HepG2 (cell line): ENCODE measurements around the gene CISD1. TPM values are rescaled to one million over a fixed set of nuclear protein-coding genes. Genes with fewer than 3 reads are reported as not detected.

Source experiments
- ELF3 ChIP-seq: IDR thresholded peaks from 2 replicates; pipeline ENCODE4 v1.6.1; 2016; ENCODE audit warnings: missing genetic modification reagents, missing compliant biosample characterization
- ERF ChIP-seq: IDR thresholded peaks from 2 replicates; pipeline ENCODE4 v1.6.1; 2018; ENCODE audit warnings: missing biosample characterization, missing genetic modification reagents
- MXD4 ChIP-seq: IDR thresholded peaks from 2 replicates; pipeline ENCODE4 v1.6.1; 2016; ENCODE audit warnings: mild to moderate bottlenecking, missing biosample characterization, missing genetic modification reagents
- NFATC3 ChIP-seq: sonication (generic); formaldehyde crosslinking; IDR thresholded peaks from 2 replicates; pipeline ENCODE4 v1.5.1; 2020; ENCODE audit warnings: mild to moderate bottlenecking, missing genetic modification reagents
- NFIC ChIP-seq: IDR thresholded peaks from 2 replicates; pipeline ENCODE4 v1.6.1; 2012; ENCODE audit warnings: mild to moderate bottlenecking, low read length, inconsistent platforms
- PCBP2 ChIP-seq: fragments of 200-400 bp; formaldehyde crosslinking; optimal IDR thresholded peaks from 2 replicates; pipeline ENCODE3; 2018; ENCODE audit warnings: low read length, low read depth; ENCODE audit not compliant: poor library complexity, severe bottlenecking
- RELA ChIP-seq: sonication (generic); formaldehyde crosslinking; IDR thresholded peaks from 2 replicates; pipeline ENCODE4 v1.4.0; 2020; ENCODE audit warnings: missing genetic modification reagents
- REPIN1 ChIP-seq: sonication (generic); formaldehyde crosslinking; IDR thresholded peaks from 2 replicates; pipeline ENCODE4 v1.8.0; 2022; ENCODE audit warnings: missing genetic modification reagents, low read depth, mild to moderate bottlenecking, borderline replicate concordance
- RXRA ChIP-seq: sonication (generic); formaldehyde crosslinking; IDR thresholded peaks from 2 replicates; pipeline ENCODE4 v1.5.1; 2020; ENCODE audit warnings: missing genetic modification reagents
- SMAD3 ChIP-seq: sonication (generic); formaldehyde crosslinking; IDR thresholded peaks from 2 replicates; pipeline ENCODE4 v1.4.0; 2020; ENCODE audit warnings: missing genetic modification reagents
- XRCC5 ChIP-seq: fragments of 200-400 bp; formaldehyde crosslinking; optimal IDR thresholded peaks from 2 replicates; pipeline ENCODE3; 2017; ENCODE audit warnings: mild to moderate bottlenecking, low read length
- ZBTB42 ChIP-seq: sonication (generic); formaldehyde crosslinking; IDR thresholded peaks from 2 replicates; pipeline ENCODE4 v1.5.0; 2020; ENCODE audit warnings: mild to moderate bottlenecking, missing genetic modification reagents
- ZNF563 ChIP-seq: sonication (generic); formaldehyde crosslinking; IDR thresholded peaks from 2 replicates; pipeline ENCODE4 v1.8.0; 2022; ENCODE audit warnings: mild to moderate bottlenecking, moderate library complexity, missing genetic modification reagents
- ZNF737 ChIP-seq: sonication (generic); formaldehyde crosslinking; IDR thresholded peaks from 2 replicates; pipeline ENCODE4 v1.5.0; 2020; ENCODE audit warnings: missing genetic modification reagents, mild to moderate bottlenecking, borderline replicate concordance
- ZNF768 ChIP-seq: sonication (generic); formaldehyde crosslinking; IDR thresholded peaks from 2 replicates; pipeline ENCODE4 v1.4.0; 2020; ENCODE audit warnings: missing genetic modification reagents
- polyA plus RNA-seq, 8 experiments: library from polyadenylated mRNA; depleted of rRNA in 3 of 8; stranded (reverse) in 7 of 8; unstranded in 1 of 8; fragments of >200 nt; fragmentation: Illumina TruSeq in 4 of 8; extraction: Trizol in 4 of 8; gene quantifications; 2 replicates each; pipeline versions ENCODE4 v1.2.1 to v1.2.3, GENCODE V29; 2011 to 2016; ENCODE audit warnings: low read depth in 4 of 8, missing spikeins in 1 of 8, mixed read lengths in 1 of 8; ENCODE audit not compliant: insufficient read depth in 1 of 8
- total RNA-seq, 5 experiments: library from RNA; depleted of rRNA; stranded (reverse); fragments of >200 nt; fragmentation: Illumina TruSeq; extraction: Trizol; gene quantifications; 2 replicates each; pipeline ENCODE4 v1.2.3, GENCODE V29; 2016; ENCODE audit warnings: low read depth in 1 of 5
- TF ChIP-seq, protein P1 (sequence below): IDR thresholded peaks from 2 replicates; pipeline ENCODE4 v1.6.1; 2012; ENCODE audit warnings: low read length, improper control_type of control experiment
- TF ChIP-seq, protein P2 (sequence below): sonication (generic); formaldehyde crosslinking; IDR thresholded peaks from 2 replicates; pipeline ENCODE4 v1.4.0; 2020; ENCODE audit warnings: mild to moderate bottlenecking, missing genetic modification reagents
- TF ChIP-seq, protein P3 (sequence below): IDR thresholded peaks from 2 replicates; pipeline ENCODE4 v1.6.1; 2012; ENCODE audit warnings: inconsistent platforms
- TF ChIP-seq, protein P4 (sequence below): sonication (generic); formaldehyde crosslinking; IDR thresholded peaks from 2 replicates; pipeline ENCODE4 v1.4.0; 2020; ENCODE audit warnings: mild to moderate bottlenecking, missing genetic modification reagents, borderline replicate concordance
- TF ChIP-seq, protein P5 (sequence below): sonication (generic); formaldehyde crosslinking; conservative IDR thresholded peaks from 2 replicates; pipeline ENCODE4 v1.8.0; 2022; ENCODE audit warnings: low read depth, missing genetic modification reagents
- TF ChIP-seq, protein P6 (sequence below): sonication (generic); formaldehyde crosslinking; IDR thresholded peaks from 2 replicates; pipeline ENCODE4 v1.8.0; 2022; ENCODE audit warnings: mild to moderate bottlenecking, missing genetic modification reagents, borderline replicate concordance

CISD1 gene
- total and polyA plus RNA-seq, 2 of the 13 experiments (the other 11 are each of a cell fraction or from before 2014, with no cell fraction given) = 63.4 to 78.9 TPM

DNA sequence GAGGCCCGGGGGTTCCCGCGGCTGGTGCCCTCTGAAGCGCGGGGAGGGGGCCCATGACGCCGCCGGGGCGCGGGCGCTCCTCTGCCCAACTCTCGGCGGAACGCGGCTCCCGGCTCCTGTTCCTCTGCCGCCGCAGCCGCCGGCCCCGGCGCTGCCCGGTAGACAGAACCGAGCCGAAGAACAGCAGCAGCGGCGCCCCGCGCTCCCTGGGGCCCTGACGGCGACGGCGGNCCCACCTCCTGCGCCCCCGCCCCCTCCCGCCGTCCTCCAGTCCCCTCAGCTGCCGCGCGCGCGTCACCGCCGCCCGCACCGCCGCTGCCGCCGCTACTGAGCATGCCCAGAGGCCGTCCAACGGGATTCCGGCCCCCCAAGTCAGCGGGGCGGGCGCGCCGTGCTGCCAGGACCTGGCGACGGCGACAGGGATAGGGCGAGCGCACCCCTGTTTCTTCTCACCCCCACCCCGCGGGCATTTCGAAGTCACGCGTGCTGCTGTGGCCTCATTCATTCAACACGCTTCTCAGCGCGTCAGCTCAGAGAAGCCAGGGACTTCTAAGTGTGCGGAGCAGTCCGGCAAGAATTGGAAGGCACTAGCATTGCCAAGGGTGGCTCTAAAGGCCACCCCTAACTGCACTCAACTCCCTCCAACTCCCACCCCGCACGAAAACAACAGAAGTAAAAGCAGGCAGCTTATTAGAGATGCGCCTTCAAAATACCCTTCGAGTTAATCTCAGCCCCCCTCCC is 1.1 kb upstream of the CISD1 start, which contains the start of gene IPMK (continued):
- TF ChIP-seq MXD4 (CRISPR knock-in tag) = peak; percentile 43; the same call in 1 of the 2 replicates
- TF ChIP-seq, protein P1, sequence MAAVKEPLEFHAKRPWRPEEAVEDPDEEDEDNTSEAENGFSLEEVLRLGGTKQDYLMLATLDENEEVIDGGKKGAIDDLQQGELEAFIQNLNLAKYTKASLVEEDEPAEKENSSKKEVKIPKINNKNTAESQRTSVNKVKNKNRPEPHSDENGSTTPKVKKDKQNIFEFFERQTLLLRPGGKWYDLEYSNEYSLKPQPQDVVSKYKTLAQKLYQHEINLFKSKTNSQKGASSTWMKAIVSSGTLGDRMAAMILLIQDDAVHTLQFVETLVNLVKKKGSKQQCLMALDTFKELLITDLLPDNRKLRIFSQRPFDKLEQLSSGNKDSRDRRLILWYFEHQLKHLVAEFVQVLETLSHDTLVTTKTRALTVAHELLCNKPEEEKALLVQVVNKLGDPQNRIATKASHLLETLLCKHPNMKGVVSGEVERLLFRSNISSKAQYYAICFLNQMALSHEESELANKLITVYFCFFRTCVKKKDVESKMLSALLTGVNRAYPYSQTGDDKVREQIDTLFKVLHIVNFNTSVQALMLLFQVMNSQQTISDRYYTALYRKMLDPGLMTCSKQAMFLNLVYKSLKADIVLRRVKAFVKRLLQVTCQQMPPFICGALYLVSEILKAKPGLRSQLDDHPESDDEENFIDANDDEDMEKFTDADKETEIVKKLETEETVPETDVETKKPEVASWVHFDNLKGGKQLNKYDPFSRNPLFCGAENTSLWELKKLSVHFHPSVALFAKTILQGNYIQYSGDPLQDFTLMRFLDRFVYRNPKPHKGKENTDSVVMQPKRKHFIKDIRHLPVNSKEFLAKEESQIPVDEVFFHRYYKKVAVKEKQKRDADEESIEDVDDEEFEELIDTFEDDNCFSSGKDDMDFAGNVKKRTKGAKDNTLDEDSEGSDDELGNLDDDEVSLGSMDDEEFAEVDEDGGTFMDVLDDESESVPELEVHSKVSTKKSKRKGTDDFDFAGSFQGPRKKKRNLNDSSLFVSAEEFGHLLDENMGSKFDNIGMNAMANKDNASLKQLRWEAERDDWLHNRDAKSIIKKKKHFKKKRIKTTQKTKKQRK = no peak
- peak; percentile 58; the same call in 1 of the 2 replicates for TF ChIP-seq ZNF563 (CRISPR knock-in tag)
- TF ChIP-seq, protein P2, sequence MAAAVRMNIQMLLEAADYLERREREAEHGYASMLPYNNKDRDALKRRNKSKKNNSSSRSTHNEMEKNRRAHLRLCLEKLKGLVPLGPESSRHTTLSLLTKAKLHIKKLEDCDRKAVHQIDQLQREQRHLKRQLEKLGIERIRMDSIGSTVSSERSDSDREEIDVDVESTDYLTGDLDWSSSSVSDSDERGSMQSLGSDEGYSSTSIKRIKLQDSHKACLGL (CRISPR knock-in tag) = peak; percentile 72; the same call in 1 of the 2 replicates
- TF ChIP-seq NFATC3 (CRISPR knock-in tag) = no peak
- no peak for TF ChIP-seq RXRA (CRISPR knock-in tag)
- peak; percentile 30; the same call in 1 of the 2 replicates for TF ChIP-seq ERF
- TF ChIP-seq RELA (CRISPR knock-in tag) = no peak
- TF ChIP-seq REPIN1 (CRISPR knock-in tag) = peak; percentile 51; the same call in 1 of the 2 replicates
- no peak for TF ChIP-seq ZNF737 (CRISPR knock-in tag)
- TF ChIP-seq PCBP2 = no peak
- TF ChIP-seq NFIC = no peak
- no peak for TF ChIP-seq XRCC5
- TF ChIP-seq, protein P3, sequence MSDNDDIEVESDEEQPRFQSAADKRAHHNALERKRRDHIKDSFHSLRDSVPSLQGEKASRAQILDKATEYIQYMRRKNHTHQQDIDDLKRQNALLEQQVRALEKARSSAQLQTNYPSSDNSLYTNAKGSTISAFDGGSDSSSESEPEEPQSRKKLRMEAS = peak; percentile 95
- TF ChIP-seq ZNF768 (CRISPR knock-in tag) = peak; percentile 20; the same call in 1 of the 2 replicates
- TF ChIP-seq, protein P4, sequence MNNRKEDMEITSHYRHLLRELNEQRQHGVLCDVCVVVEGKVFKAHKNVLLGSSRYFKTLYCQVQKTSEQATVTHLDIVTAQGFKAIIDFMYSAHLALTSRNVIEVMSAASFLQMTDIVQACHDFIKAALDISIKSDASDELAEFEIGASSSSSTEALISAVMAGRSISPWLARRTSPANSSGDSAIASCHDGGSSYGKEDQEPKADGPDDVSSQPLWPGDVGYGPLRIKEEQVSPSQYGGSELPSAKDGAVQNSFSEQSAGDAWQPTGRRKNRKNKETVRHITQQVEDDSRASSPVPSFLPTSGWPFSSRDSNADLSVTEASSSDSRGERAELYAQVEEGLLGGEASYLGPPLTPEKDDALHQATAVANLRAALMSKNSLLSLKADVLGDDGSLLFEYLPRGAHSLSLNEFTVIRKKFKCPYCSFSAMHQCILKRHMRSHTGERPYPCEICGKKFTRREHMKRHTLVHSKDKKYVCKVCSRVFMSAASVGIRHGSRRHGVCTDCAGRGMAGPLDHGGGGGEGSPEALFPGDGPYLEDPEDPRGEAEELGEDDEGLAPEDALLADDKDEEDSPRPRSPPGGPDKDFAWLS = no peak
- no peak for TF ChIP-seq SMAD3 (CRISPR knock-in tag)
- TF ChIP-seq, protein P5, sequence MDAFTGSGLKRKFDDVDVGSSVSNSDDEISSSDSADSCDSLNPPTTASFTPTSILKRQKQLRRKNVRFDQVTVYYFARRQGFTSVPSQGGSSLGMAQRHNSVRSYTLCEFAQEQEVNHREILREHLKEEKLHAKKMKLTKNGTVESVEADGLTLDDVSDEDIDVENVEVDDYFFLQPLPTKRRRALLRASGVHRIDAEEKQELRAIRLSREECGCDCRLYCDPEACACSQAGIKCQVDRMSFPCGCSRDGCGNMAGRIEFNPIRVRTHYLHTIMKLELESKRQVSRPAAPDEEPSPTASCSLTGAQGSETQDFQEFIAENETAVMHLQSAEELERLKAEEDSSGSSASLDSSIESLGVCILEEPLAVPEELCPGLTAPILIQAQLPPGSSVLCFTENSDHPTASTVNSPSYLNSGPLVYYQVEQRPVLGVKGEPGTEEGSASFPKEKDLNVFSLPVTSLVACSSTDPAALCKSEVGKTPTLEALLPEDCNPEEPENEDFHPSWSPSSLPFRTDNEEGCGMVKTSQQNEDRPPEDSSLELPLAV (CRISPR knock-in tag) = no peak
- peak; percentile 40 for TF ChIP-seq ELF3 (CRISPR knock-in tag)
- TF ChIP-seq, protein P6, sequence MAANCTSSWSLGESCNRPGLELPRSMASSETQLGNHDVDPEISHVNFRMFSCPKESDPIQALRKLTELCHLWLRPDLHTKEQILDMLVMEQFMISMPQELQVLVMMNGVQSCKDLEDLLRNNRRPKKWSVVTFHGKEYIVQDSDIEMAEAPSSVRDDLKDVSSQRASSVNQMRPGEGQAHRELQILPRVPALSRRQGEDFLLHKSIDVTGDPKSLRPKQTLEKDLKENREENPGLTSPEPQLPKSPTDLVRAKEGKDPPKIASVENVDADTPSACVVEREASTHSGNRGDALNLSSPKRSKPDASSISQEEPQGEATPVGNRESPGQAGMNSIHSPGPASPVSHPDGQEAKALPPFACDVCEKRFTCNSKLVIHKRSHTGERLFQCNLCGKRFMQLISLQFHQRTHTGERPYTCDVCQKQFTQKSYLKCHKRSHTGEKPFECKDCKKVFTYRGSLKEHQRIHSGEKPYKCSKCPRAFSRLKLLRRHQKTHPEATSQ (CRISPR knock-in tag) = peak; percentile 84; the same call in 1 of the 2 replicates
- no peak for TF ChIP-seq ZBTB42
